SK-N-SH treated with all-trans-retinoic acid at 6 μM for 48 hours (cell line): ENCODE data around the gene RABGAP1L.

Source experiments
- ATAC-seq: fragments of 200-7000 bp; cut with Tn5 transposase; 3 replicates; pipeline ENCODE4 v1.9.1; 2020; ENCODE audit warnings: mild to moderate bottlenecking, moderate library complexity
- ARNTL ChIP-seq: fragments of 450-650 bp; formaldehyde crosslinking; IDR thresholded peaks from 2 replicates; pipeline ENCODE4 v1.5.0; 2020; ENCODE audit warnings: low read depth, mild to moderate bottlenecking, moderate library complexity, borderline replicate concordance
- BACH2 ChIP-seq: fragments of 250-450 bp; sonication (Bioruptor Pico); IDR thresholded peaks from 2 replicates; pipeline ENCODE4 v1.9.0; 2021; ENCODE audit warnings: mild to moderate bottlenecking, borderline replicate concordance
- CSDC2 ChIP-seq: fragments of 250-450 bp; sonication (Bioruptor Pico); IDR thresholded peaks from 2 replicates; pipeline ENCODE4 v1.5.0; 2020; ENCODE audit warnings: mild to moderate bottlenecking, moderate library complexity
- ESRRG ChIP-seq: fragments of 250-450 bp; sonication (Bioruptor Pico); IDR thresholded peaks from 2 replicates; pipeline ENCODE4 v1.6.1; 2021; ENCODE audit warnings: mild to moderate bottlenecking
- GLIS3 ChIP-seq: fragments of 250-450 bp; sonication (Bioruptor Pico); IDR thresholded peaks from 2 replicates; pipeline ENCODE4 v1.5.0; 2020; ENCODE audit warnings: mild to moderate bottlenecking, moderate library complexity
- ISL1 ChIP-seq: fragments of 250-450 bp; sonication (Bioruptor Pico); IDR thresholded peaks from 2 replicates; pipeline ENCODE4 v2.1.2; 2022; ENCODE audit warnings: mild to moderate bottlenecking, moderate library complexity
- OSR1 ChIP-seq: fragments of 250-450 bp; sonication (Bioruptor Pico); IDR thresholded peaks from 2 replicates; pipeline ENCODE4 v1.8.0; 2022; ENCODE audit warnings: moderate library complexity, mild to moderate bottlenecking, inconsistent platforms
- PPARA ChIP-seq: fragments of 250-450 bp; sonication (Bioruptor Pico); IDR thresholded peaks from 2 replicates; pipeline ENCODE4 v1.5.0; 2020; ENCODE audit warnings: mild to moderate bottlenecking, borderline replicate concordance
- RARB ChIP-seq: fragments of 250-450 bp; sonication (Bioruptor Pico); IDR thresholded peaks from 2 replicates; pipeline ENCODE4 v1.8.0; 2021; ENCODE audit warnings: mild to moderate bottlenecking, moderate library complexity
- TCF4 ChIP-seq: fragments of 250-450 bp; sonication (Bioruptor Pico); IDR thresholded peaks from 2 replicates; pipeline ENCODE4 v1.8.0; 2021; ENCODE audit warnings: mild to moderate bottlenecking, moderate library complexity, borderline replicate concordance
- TOX ChIP-seq: fragments of 250-450 bp; sonication (Bioruptor Pico); IDR thresholded peaks from 2 replicates; pipeline ENCODE4 v1.8.0; 2021; ENCODE audit warnings: mild to moderate bottlenecking, moderate library complexity, borderline replicate concordance
- ZC3H10 ChIP-seq: fragments of 250-450 bp; sonication (Bioruptor Pico); IDR thresholded peaks from 2 replicates; pipeline ENCODE4 v1.5.1; 2021; ENCODE audit warnings: mild to moderate bottlenecking, moderate library complexity
- ZFP3 ChIP-seq: fragments of 250-450 bp; sonication (Bioruptor Pico); IDR thresholded peaks from 2 replicates; pipeline ENCODE4 v1.5.0; 2020; ENCODE audit warnings: mild to moderate bottlenecking, moderate library complexity
- ZFP30 ChIP-seq: fragments of 450-650 bp; formaldehyde crosslinking; IDR thresholded peaks from 2 replicates; pipeline ENCODE4 v1.5.0; 2022; ENCODE audit warnings: mild to moderate bottlenecking, moderate library complexity
- ZNF565 ChIP-seq: fragments of 450-650 bp; formaldehyde crosslinking; conservative IDR thresholded peaks from 2 replicates; pipeline ENCODE4 v1.5.0; 2020; ENCODE audit warnings: low read depth, mild to moderate bottlenecking, moderate library complexity
- ZNF70 ChIP-seq: fragments of 450-650 bp; formaldehyde crosslinking; IDR thresholded peaks from 2 replicates; pipeline ENCODE4 v1.5.0; 2020; ENCODE audit warnings: mild to moderate bottlenecking, moderate library complexity
- ZNF8 ChIP-seq: fragments of 450-650 bp; formaldehyde crosslinking; IDR thresholded peaks from 2 replicates; pipeline ENCODE4 v1.5.0; 2020; ENCODE audit warnings: mild to moderate bottlenecking, moderate library complexity
- TF ChIP-seq, protein P1 (sequence below): fragments of 250-450 bp; sonication (Bioruptor Pico); IDR thresholded peaks from 2 replicates; pipeline ENCODE4 v1.8.0; 2020; ENCODE audit warnings: mild to moderate bottlenecking, moderate library complexity, borderline replicate concordance
- TF ChIP-seq, protein P2 (sequence below): fragments of 250-450 bp; sonication (Bioruptor Pico); IDR thresholded peaks from 2 replicates; pipeline ENCODE4 v1.5.1; 2020; ENCODE audit warnings: low read depth, mild to moderate bottlenecking, moderate library complexity
- TF ChIP-seq, protein P3 (sequence below): fragments of 250-450 bp; sonication (Bioruptor Pico); IDR thresholded peaks from 2 replicates; pipeline ENCODE4 v1.5.0; 2020; ENCODE audit warnings: mild to moderate bottlenecking, moderate library complexity

Gene RABGAP1L

DNA sequence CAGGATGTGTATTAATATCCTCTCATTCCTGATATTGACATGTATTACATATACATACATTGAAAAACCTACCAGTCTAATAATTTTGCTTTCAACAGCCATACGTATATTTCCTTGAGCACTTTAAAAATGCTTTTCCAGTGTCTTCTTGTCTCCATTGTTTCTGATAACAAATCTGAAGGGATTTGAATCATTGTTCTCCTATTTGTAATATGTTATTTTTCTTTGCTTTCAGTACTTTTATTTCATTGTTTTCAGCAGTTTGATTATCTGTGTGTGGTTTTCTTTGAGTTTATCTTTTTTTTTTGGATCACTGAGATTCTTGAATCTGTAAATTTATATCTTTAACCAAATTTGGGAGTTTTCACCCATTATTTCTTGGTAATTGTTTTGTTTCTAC, 65.3 kb downstream of the RABGAP1L start:
- TF ChIP-seq ZNF8 (CRISPR knock-in tag) (no peak), ZNF70 (no peak), ISL1 (no peak), TOX (no peak), RARB (CRISPR knock-in tag) (no peak), OSR1 (CRISPR knock-in tag) (no peak), ESRRG (CRISPR knock-in tag) (no peak), PPARA (CRISPR knock-in tag) (no peak), ARNTL (CRISPR knock-in tag) (no peak), ZFP30 (no peak), ZC3H10 (CRISPR knock-in tag) (no peak), TCF4 (CRISPR knock-in tag) (no peak)
- TF ChIP-seq, protein P1, sequence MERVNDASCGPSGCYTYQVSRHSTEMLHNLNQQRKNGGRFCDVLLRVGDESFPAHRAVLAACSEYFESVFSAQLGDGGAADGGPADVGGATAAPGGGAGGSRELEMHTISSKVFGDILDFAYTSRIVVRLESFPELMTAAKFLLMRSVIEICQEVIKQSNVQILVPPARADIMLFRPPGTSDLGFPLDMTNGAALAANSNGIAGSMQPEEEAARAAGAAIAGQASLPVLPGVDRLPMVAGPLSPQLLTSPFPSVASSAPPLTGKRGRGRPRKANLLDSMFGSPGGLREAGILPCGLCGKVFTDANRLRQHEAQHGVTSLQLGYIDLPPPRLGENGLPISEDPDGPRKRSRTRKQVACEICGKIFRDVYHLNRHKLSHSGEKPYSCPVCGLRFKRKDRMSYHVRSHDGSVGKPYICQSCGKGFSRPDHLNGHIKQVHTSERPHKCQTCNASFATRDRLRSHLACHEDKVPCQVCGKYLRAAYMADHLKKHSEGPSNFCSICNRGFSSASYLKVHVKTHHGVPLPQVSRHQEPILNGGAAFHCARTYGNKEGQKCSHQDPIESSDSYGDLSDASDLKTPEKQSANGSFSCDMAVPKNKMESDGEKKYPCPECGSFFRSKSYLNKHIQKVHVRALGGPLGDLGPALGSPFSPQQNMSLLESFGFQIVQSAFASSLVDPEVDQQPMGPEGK (CRISPR knock-in tag) = no peak
- TF ChIP-seq, all 23 proteins: peak for 0
- ATAC-seq = no peak

DNA sequence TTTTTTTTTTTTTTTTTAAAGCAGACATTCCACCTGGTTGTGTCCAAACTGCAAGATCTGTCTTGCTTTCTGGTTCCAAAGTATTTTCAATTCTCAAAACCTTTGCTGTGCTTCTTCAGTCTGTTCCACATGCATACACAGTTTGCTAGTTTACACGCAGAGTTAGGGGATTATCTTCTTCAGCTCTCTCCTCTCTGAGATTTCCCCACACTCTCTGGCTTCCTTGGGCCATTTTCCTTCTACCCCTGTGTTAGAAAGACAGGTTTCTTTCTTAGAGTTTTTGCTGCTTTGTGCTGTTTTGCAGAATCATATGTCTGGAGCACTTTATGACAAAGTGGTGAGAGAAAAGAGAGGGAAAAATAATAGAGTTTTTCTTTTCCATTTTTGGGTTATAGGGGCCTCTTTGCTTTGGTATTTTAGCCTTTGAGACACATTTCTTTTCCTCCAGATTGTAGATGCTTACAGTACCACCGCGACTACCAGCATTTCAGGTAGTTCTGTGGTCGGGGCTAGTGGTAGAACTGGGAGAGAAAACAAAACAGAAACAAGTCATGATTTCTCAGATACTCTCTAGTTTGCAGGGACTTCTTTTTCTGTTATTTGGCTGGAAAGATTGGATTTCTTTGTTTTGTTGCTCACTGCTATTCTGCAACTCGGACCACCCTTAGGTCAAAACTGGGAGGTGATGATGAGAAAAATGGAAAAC, 66.3 kb downstream of the RABGAP1L start:
- TF ChIP-seq TOX (no peak), CSDC2 (no peak)
- TF ChIP-seq, protein P2, sequence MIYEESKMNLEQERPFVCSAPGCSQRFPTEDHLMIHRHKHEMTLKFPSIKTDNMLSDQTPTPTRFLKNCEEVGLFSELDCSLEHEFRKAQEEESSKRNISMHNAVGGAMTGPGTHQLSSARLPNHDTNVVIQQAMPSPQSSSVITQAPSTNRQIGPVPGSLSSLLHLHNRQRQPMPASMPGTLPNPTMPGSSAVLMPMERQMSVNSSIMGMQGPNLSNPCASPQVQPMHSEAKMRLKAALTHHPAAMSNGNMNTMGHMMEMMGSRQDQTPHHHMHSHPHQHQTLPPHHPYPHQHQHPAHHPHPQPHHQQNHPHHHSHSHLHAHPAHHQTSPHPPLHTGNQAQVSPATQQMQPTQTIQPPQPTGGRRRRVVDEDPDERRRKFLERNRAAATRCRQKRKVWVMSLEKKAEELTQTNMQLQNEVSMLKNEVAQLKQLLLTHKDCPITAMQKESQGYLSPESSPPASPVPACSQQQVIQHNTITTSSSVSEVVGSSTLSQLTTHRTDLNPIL (CRISPR knock-in tag) = no peak
- no peak for ATAC-seq

DNA sequence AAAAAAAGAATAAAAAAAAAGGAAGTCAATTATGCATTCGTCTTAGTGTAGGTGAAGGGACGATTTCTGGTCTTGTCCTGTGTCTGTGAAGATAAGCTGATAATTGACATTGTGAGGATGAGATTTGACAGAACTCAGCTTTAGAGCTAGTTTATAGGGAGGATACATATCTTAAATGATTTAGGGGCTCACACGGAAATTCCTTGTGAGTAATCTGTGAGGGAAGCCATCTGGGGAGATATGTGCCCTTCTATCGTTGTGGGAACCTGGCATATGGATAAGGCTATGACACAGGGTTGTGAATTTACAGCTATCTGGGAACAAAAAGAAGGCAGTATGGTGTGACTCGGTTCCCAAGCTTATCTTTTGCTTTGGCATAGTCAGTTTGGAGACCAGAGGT, 71.1 kb downstream of the RABGAP1L start:
- no peak for ATAC-seq
- no peak for TF ChIP-seq ARNTL (CRISPR knock-in tag)
- TF ChIP-seq, protein P3, sequence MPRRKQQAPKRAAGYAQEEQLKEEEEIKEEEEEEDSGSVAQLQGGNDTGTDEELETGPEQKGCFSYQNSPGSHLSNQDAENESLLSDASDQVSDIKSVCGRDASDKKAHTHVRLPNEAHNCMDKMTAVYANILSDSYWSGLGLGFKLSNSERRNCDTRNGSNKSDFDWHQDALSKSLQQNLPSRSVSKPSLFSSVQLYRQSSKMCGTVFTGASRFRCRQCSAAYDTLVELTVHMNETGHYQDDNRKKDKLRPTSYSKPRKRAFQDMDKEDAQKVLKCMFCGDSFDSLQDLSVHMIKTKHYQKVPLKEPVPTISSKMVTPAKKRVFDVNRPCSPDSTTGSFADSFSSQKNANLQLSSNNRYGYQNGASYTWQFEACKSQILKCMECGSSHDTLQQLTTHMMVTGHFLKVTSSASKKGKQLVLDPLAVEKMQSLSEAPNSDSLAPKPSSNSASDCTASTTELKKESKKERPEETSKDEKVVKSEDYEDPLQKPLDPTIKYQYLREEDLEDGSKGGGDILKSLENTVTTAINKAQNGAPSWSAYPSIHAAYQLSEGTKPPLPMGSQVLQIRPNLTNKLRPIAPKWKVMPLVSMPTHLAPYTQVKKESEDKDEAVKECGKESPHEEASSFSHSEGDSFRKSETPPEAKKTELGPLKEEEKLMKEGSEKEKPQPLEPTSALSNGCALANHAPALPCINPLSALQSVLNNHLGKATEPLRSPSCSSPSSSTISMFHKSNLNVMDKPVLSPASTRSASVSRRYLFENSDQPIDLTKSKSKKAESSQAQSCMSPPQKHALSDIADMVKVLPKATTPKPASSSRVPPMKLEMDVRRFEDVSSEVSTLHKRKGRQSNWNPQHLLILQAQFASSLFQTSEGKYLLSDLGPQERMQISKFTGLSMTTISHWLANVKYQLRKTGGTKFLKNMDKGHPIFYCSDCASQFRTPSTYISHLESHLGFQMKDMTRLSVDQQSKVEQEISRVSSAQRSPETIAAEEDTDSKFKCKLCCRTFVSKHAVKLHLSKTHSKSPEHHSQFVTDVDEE (CRISPR knock-in tag) = no peak
- no peak for TF ChIP-seq ZNF8 (CRISPR knock-in tag)
- TF ChIP-seq ZNF565 (CRISPR knock-in tag) = no peak
- TF ChIP-seq ISL1 = no peak
- no peak for TF ChIP-seq GLIS3 (CRISPR knock-in tag)
- TF ChIP-seq, protein P2 (CRISPR knock-in tag) = no peak
- TF ChIP-seq TOX = no peak
- TF ChIP-seq ZNF70 = no peak
- TF ChIP-seq ESRRG (CRISPR knock-in tag) = no peak
- TF ChIP-seq, protein P1 (CRISPR knock-in tag) = no peak
- TF ChIP-seq ZFP3 (CRISPR knock-in tag) = no peak
- no peak for TF ChIP-seq BACH2
- TF ChIP-seq, all 23 proteins: peak for 0
